Stimulated activated CD8-positive, alpha-beta memory T cell treated with anti-CD3 and anti-CD28 coated beads, Interleukin-4, amount 100 ng/mL, for 24 hours (primary cell): ENCODE data around the gene SYCP2.
"Not testable (repeated sequence)": the region's sequence is repeated elsewhere in the genome, so short reads cannot be mapped to it uniquely, and the experiment has no call there.

Experiments
- DNase-seq: peaks from one replicate; pipeline ENCODE4 v3.0.0-alpha.2; 2020; ENCODE audit warnings: low read depth

Gene SYCP2

GRCh38 chr20:59908855-59909254, 24.6 kb downstream of the SYCP2 start:
- DNase-seq, result no peak

GRCh38 chr20:59903621-59904020, 29.8 kb downstream of the SYCP2 start:
- DNase-seq, result no peak

GRCh38 chr20:59902470-59902869, 31.0 kb downstream of the SYCP2 start:
- no peak for DNase-seq

GRCh38 chr20:59895908-59896307, 37.5 kb downstream of the SYCP2 start:
- no peak for DNase-seq

GRCh38 chr20:59891581-59891980, 41.9 kb downstream of the SYCP2 start:
- no peak for DNase-seq

- DNase-seq, result not testable (repeated sequence)
These were observed 43.4 kb downstream of the SYCP2 start for GRCh38 chr20:59890035-59890434.

- DNase-seq, result no peak
These were observed 45.4 kb downstream of the SYCP2 start for GRCh38 chr20:59888050-59888449.

GRCh38 chr20:59884494-59884893, 48.9 kb downstream of the SYCP2 start:
- DNase-seq, result no peak

- DNase-seq, result no peak
These were observed 53.2 kb downstream of the SYCP2 start for GRCh38 chr20:59880198-59880597.

GRCh38 chr20:59873409-59873808, 60.0 kb downstream of the SYCP2 start:
- DNase-seq, result no peak

- DNase-seq, result no peak
These were observed 62.3 kb downstream of the SYCP2 start for GRCh38 chr20:59871096-59871495.

GRCh38 chr20:59866338-59866737, 67.1 kb downstream of the SYCP2 start:
- no peak for DNase-seq

GRCh38 chr20:59864726-59865125, 68.7 kb downstream of the SYCP2 start:
- DNase-seq, result no peak

GRCh38 chr20:59863058-59863457, 70.4 kb downstream of the SYCP2 start:
- no peak for DNase-seq

- DNase-seq, result no peak
These were observed 72.0 kb downstream of the SYCP2 start for GRCh38 chr20:59861401-59861800.

GRCh38 chr20:59858425-59858824, 75.0 kb downstream of the SYCP2 start:
- DNase-seq, result no peak

GRCh38 chr20:59857966-59858365, 75.5 kb downstream of the SYCP2 start:
- DNase-seq, result no peak

- DNase-seq, result not testable (repeated sequence)
These were observed 76.5 kb downstream of the SYCP2 start for GRCh38 chr20:59856941-59857340.

GRCh38 chr20:59856526-59856925, 76.9 kb downstream of the SYCP2 start:
- not testable (repeated sequence) for DNase-seq

- DNase-seq, result no peak
These were observed 83.3 kb downstream of the SYCP2 start for GRCh38 chr20:59850018-59850641.

GRCh38 chr20:59848182-59848581, 85.3 kb downstream of the SYCP2 start:
- no peak for DNase-seq

GRCh38 chr20:59845472-59845871, 88.0 kb downstream of the SYCP2 start:
- DNase-seq, result no peak

- DNase-seq, result no peak
These were observed 94.0 kb downstream of the SYCP2 start for GRCh38 chr20:59839400-59839799.

- no peak for DNase-seq
These were observed 95.6 kb downstream of the SYCP2 start for GRCh38 chr20:59837623-59838394.
